SU-DHL-6 (cell line): ENCODE data around the gene SCGB1D2.

Experiments used
- CTCF ChIP-seq: fragments of 200-600 bp; sonication (generic); IDR thresholded peaks from one replicate; pipeline ENCODE4 v1.5.1; 2017; ENCODE audit warnings: antibody characterized with exemption, mild to moderate bottlenecking, low read length, moderate library complexity; ENCODE audit not compliant: insufficient read depth, poor library complexity, severe bottlenecking
- EZH2phosphoT487 ChIP-seq: fragments of 200-600 bp; sonication (generic), shearing (Covaris generic); conservative IDR thresholded peaks from 2 replicates; pipeline ENCODE4 v1.6.1; 2018; ENCODE audit warnings: mild to moderate bottlenecking, antibody characterized with exemption, low read length, moderate library complexity, mixed read lengths

- TF ChIP-seq CTCF (no peak), EZH2phosphoT487 (no peak)
Observed at GRCh38 chr11:62266558-62266957, 24.5 kb downstream of the SCGB1D2 start.
